Activated CD8-positive, alpha-beta memory T cell treated with anti-CD3 and anti-CD28 coated beads, Interleukin-2, amount 50 U/mL, for 48 hours (primary cell): Measurements from ENCODE around the gene PYM1.
"Not testable (repeated sequence)": the region's sequence is repeated elsewhere in the genome, so short reads cannot be mapped to it uniquely, and the experiment has no call there.

ENCODE experiments used
- DNase-seq: peaks from one replicate; pipeline ENCODE4 v3.0.0-alpha.2; 2020

The PYM1 gene

GRCh38 chr12:55938826-55939501, 11.3 kb upstream of the PYM1 start:
- DNase-seq = peak; percentile 63

- no peak for DNase-seq
Observed at GRCh38 chr12:55937981-55938380, 10.3 kb upstream of the PYM1 start.

GRCh38 chr12:55935738-55936151, 8.1 kb upstream of the PYM1 start:
- peak; percentile 66 for DNase-seq

GRCh38 chr12:55934773-55935172, 7.1 kb upstream of the PYM1 start:
- DNase-seq = no peak

GRCh38 chr12:55933799-55934742, 6.4 kb upstream of the PYM1 start:
- DNase-seq = peak; percentile 3

DNA sequence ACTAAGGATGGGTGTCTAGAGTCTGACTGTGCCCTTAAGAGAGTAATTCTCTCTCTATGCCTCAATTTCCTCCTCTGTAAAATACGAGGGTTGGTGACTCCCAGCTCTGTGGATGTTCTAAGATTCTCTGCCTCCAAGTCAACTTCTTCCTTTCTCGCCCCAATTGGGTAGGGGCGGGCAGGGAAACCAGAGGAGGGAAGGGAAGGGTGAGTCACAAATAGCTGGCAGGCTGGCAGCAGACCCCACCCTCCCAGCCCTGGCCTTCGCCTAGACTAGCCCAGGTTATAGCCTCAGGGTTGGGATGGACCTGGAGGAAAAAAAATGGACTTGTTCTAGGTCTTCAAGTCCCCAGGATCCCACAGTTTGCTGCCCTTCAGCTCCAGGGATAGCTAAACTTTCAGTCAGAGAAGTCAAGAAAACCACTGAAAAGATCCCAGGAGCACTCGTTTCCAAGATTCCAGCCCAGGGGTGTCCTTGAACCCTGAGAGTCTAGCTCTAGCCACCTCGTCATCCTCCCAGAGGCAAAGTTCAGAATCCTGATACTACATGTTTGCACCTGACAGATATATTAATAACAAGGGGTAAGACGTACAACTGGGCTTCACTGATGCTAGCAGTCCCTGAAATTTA, 5.6 kb upstream of the PYM1 start:
- peak; percentile 47 for DNase-seq

DNA sequence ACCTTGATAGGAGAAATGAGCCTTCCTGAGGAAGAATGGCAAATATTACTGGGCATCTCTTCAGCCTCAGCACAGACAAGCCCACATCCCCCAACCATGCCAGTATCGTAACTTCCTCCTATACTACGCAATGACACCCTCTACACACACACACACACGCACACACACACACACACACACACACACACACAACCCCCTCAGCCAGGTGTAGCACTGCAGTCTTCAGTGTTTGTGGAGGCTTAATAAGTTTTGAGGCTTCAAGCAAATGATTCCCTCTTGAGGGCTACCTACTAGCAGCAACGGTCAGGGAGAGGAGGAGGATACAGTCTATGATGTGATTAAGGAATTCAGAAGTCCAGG, 4.8 kb upstream of the PYM1 start:
- peak; percentile 61 for DNase-seq

- DNase-seq = peak; percentile 67
Observed at GRCh38 chr12:55931780-55932550, 4.3 kb upstream of the PYM1 start.

- no peak for DNase-seq
Observed at GRCh38 chr12:55931317-55931779, 3.7 kb upstream of the PYM1 start.

GRCh38 chr12:55930771-55931316, 3.1 kb upstream of the PYM1 start, which contains the start of gene DGKA:
Gene DGKA, plus strand, starts transcription at chr12:55931162. Its CDS starts 5,342 bp downstream, at chr12:55936504.
- peak; percentile 83 for DNase-seq

DNA sequence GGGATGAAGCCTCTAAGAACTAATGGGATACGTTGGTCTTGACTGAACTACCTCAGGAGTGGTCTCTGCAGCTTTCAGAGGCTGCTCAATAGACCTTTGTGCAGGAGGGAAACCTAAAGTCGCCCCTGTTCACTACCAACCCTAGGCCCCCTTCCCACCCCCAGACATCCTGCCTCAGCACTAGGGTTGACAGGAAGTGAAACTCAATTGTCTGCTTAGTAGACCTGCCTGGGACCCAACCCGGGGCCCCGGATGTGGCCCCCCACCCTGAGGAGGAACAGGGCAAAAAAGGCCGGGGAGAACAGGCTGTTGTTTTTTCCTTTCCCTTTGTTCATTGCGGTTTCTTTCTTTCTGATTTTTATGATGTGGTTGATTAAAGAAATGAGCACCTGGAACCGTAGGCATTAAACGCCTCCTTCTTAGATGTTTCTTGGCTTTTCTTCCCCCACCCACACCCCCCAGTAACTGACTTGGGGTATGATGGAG, 1.7 kb upstream of the PYM1 start:
- DNase-seq = peak; percentile 85

GRCh38 chr12:55926738-55927587, 731 bp downstream of the PYM1 start:
- peak; percentile 96 for DNase-seq

GRCh38 chr12:55925870-55926737, 1.6 kb downstream of the PYM1 start:
- no peak for DNase-seq

- DNase-seq = no peak
Observed at GRCh38 chr12:55925371-55925770, 2.3 kb downstream of the PYM1 start.

- DNase-seq = peak; percentile 38
Observed at GRCh38 chr12:55923648-55924047, 4.0 kb downstream of the PYM1 start.

GRCh38 chr12:55922126-55922525, 5.6 kb downstream of the PYM1 start:
- no peak for DNase-seq

DNA sequence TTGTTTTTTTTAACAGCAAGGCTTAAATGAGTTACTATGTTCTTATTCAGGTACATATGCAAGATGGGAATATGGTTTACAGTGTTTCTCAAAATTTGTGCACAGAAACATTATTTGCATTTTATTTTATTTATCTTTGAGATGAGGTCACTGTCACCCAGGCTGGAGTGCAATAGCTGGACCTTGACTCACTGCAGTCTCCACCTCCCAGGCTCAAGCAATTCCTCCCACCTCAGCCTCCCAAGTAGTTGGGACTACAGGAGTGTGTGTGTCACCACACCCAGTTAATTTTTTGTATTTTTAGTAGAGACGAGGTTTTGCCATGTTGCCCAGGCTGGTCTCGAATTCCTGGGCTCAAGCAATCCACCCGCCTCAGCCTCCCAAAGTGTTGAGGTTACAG, 8.7 kb downstream of the PYM1 start:
- not testable (repeated sequence) for DNase-seq

- peak; percentile 6 for DNase-seq
Observed at GRCh38 chr12:55915482-55915859, 12.2 kb downstream of the PYM1 start.

DNA sequence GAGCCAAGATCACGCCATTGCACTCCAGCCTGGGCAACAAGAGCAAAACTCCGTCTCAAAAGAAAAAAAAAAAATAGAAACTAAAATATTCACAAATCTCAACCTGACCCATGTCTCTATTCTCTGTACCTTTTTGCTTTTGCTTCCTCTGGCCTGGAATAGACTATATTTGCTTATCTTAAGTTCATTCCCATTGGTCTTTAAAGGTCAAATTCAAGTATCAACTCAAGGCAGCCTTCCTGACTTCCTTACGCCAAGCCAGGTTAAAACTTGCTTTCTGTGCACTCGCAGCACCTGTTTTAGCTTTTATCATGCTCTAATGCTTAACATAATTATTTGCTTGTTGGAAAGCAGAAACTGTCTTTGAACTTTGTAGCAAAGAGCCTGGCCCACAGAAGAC, 14.8 kb downstream of the PYM1 start:
- DNase-seq = no peak

DNA sequence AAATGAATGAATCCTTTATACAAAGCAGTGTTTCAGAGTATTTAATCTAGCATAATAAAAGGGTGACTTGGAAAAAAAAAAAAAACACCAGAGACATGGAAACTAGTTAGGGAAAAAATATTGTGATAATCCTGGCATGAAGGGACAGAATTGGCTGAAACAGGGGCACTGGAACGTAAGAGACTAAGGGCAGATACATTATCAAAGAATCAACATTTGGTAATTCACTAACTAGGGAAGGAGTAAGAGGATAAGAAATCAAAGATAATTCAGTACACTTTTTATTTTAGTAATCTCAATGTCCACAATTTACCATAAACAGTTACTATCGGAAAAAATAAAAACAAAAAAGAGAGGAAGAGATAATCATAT, 18.2 kb downstream of the PYM1 start:
- no peak for DNase-seq
